ENCODE data around the gene SMIM30. TPM values are rescaled to one million over a fixed set of nuclear protein-coding genes. Genes with fewer than 3 reads are reported as not detected.
"Not testable (repeated sequence)": the region's sequence is repeated elsewhere in the genome, so short reads cannot be mapped to it uniquely, and the experiment has no call there.

The SMIM30 gene
- total RNA-seq (2022) (32.3 and 37.4 TPM in 2 replicates), Bru-seq, nascent RNA (percentile 92 among the genes with signal in this experiment), BruChase-seq, experiment 1, labeled RNA remaining after a 6-hour chase (percentile 98 among the genes with signal in this experiment), BruChase-seq, experiment 2, labeled RNA remaining after a 2-hour chase (percentile 95 among the genes with signal in this experiment)
- long read RNA-seq, transcript SMIM30-201 (3 exons, 1,070 nt), result major isoform, 26 of 37 reads
- long read RNA-seq, transcript SMIM30-204 (3 exons, 962 nt), result minor isoform, 10 of 37 reads
- long read RNA-seq, partial matches to known transcripts, result 0 of 37 reads
- long read RNA-seq, other reads (novel, unspliced or antisense), result 0 of 37 reads

GRCh38 chr7:113118074-113118959 is at the start of gene SMIM30:
TSS of gene SMIM30 (minus strand) at chr7:113118554. CDS start at chr7:113117578, 976 bp downstream.
- intact Hi-C loops (cut with micrococcal nuclease), result no loop called here
- POLR2A ChIA-PET, result interaction anchor here (0.6 to 1.2 kb wide), 6 partner anchors 30 to 668 kb away, joined by 3 to 5 read pairs (median 4); a partner anchor contains a TSS
- DNase-seq (ENCODE audit: unreplicated experiment), result peak; percentile 91
- TSS peak; percentile 72 for BruUV-seq (replicated peaks)
- CTCF ChIA-PET, result interaction anchor here (0.5 to 0.7 kb wide), 6 partner anchors 14 to 603 kb away, joined by 3 to 4 read pairs (median 3); no protein-coding TSS in a partner anchor
- H3K27me3 Mint-ChIP-seq (ENCODE audit: insufficient read depth, unreplicated experiment), result no peaks in the 10 kb centered on the region
- H3K36me3 Mint-ChIP-seq (ENCODE audit: insufficient read depth, unreplicated experiment), result peaks cover 11% of the 10 kb centered on the region
- TF ChIP-seq, protein P1, sequence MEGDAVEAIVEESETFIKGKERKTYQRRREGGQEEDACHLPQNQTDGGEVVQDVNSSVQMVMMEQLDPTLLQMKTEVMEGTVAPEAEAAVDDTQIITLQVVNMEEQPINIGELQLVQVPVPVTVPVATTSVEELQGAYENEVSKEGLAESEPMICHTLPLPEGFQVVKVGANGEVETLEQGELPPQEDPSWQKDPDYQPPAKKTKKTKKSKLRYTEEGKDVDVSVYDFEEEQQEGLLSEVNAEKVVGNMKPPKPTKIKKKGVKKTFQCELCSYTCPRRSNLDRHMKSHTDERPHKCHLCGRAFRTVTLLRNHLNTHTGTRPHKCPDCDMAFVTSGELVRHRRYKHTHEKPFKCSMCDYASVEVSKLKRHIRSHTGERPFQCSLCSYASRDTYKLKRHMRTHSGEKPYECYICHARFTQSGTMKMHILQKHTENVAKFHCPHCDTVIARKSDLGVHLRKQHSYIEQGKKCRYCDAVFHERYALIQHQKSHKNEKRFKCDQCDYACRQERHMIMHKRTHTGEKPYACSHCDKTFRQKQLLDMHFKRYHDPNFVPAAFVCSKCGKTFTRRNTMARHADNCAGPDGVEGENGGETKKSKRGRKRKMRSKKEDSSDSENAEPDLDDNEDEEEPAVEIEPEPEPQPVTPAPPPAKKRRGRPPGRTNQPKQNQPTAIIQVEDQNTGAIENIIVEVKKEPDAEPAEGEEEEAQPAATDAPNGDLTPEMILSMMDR (IDR thresholded peaks at IDR 0.05; ENCODE audit: unreplicated experiment), result no peak
- peak within 1 kb of the TSS; percentile 49 for H3K27ac Mint-ChIP-seq (ENCODE audit: low read depth, unreplicated experiment)
- H3K4me1 Mint-ChIP-seq (ENCODE audit: insufficient read depth, unreplicated experiment), result peaks cover 5% of the 10 kb centered on the region
- H3K9me3 Mint-ChIP-seq (ENCODE audit: unreplicated experiment), result no peaks in the 10 kb centered on the region
- H3K4me3 Mint-ChIP-seq (ENCODE audit: unreplicated experiment), result peak within 1 kb of the TSS; percentile 81

DNA sequence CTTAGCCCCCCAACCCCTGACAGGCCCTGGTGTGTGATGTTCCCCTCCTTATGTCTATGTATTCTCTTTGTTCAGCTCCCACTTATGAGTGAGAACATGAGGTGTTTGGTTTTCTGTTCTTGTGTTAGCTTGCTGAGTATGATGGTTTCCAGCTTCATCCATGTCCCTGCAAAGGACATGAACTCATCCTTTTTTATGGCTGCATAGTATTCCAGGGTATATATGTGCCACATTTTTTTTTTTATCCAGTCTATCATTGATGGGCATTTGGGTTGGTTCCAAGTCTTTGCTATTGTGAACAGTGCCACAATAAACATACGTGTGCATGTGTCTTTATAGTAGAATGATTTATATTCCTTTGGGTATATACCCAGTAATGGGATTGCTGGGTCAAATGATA is 47.8 kb upstream of the SMIM30 start:
- H3K27ac Mint-ChIP-seq (ENCODE audit: low read depth, unreplicated experiment); H3K4me3 Mint-ChIP-seq (ENCODE audit: unreplicated experiment); H3K27me3 Mint-ChIP-seq (ENCODE audit: insufficient read depth, unreplicated experiment); intact Hi-C loops (cut with micrococcal nuclease); POLR2A ChIA-PET; BruUV-seq (replicated peaks); DNase-seq (ENCODE audit: unreplicated experiment); H3K9me3 Mint-ChIP-seq (ENCODE audit: unreplicated experiment); H3K36me3 Mint-ChIP-seq (ENCODE audit: insufficient read depth, unreplicated experiment); H3K4me1 Mint-ChIP-seq (ENCODE audit: insufficient read depth, unreplicated experiment): not testable (repeated sequence)
- CTCF ChIA-PET, result interaction anchor here (0.5 kb wide), 1 partner anchor 1162 kb away, joined by 3 read pairs; no protein-coding TSS in a partner anchor

DNA sequence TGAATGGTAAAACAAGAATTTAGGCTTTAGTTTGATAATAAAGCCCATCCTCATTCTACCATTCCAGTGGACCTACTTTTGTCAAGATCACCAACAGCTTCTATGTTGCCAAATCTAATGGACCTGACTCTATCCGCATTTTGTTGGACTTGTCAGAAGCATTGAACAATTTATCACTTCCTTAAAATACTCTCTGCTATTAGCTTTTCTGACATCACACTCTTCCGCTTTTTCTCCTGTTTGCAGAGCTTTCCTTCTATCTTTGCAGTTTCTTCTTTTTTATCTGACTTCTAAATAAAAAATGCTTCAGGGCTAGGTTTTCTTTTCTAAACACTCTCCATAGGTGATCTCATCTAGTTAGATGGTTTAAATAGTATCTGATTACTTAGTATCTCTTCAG is 42.7 kb upstream of the SMIM30 start:
- ChIA-PET CTCF (interaction anchor here (0.6 to 3.4 kb wide), 17 partner anchors 8 to 845 kb away, joined by 3 to 61 read pairs (median 6); no protein-coding TSS in a partner anchor), POLR2A (no interaction called here)
- Mint-ChIP-seq H3K27ac (ENCODE audit: low read depth, unreplicated experiment) (no peak overlapping the region), H3K4me1 (ENCODE audit: insufficient read depth, unreplicated experiment) (no peaks in the 10 kb centered on the region), H3K4me3 (ENCODE audit: unreplicated experiment) (no peak overlapping the region), H3K36me3 (ENCODE audit: insufficient read depth, unreplicated experiment) (no peaks in the 10 kb centered on the region), H3K27me3 (ENCODE audit: insufficient read depth, unreplicated experiment) (no peaks in the 10 kb centered on the region), H3K9me3 (ENCODE audit: unreplicated experiment) (no peaks in the 10 kb centered on the region)
- no peak for DNase-seq (ENCODE audit: unreplicated experiment)
- TF ChIP-seq, protein P1 (IDR thresholded peaks at IDR 0.05; ENCODE audit: unreplicated experiment), result no peak
- BruUV-seq (replicated peaks), result no TSS peak
- intact Hi-C loops (cut with micrococcal nuclease), result no loop called here

GRCh38 chr7:113159746-113160339 is 41.5 kb upstream of the SMIM30 start:
- Mint-ChIP-seq H3K36me3 (ENCODE audit: insufficient read depth, unreplicated experiment) (no peaks in the 10 kb centered on the region), H3K27ac (ENCODE audit: low read depth, unreplicated experiment) (no peak overlapping the region), H3K27me3 (ENCODE audit: insufficient read depth, unreplicated experiment) (no peaks in the 10 kb centered on the region), H3K4me1 (ENCODE audit: insufficient read depth, unreplicated experiment) (no peaks in the 10 kb centered on the region), H3K4me3 (ENCODE audit: unreplicated experiment) (no peak overlapping the region), H3K9me3 (ENCODE audit: unreplicated experiment) (no peaks in the 10 kb centered on the region)
- CTCF ChIA-PET, result interaction anchor here (0.6 to 3.4 kb wide), 64 partner anchors 10 to 1976 kb away, joined by 3 to 61 read pairs (median 4); no protein-coding TSS in a partner anchor
- BruUV-seq (replicated peaks), result no TSS peak
- intact Hi-C loops (cut with micrococcal nuclease), result loop anchor here (1.0 to 5.0 kb wide), 6 partner anchors 129 to 610 kb away; no protein-coding TSS in a partner anchor
- TF ChIP-seq, protein P1 (IDR thresholded peaks at IDR 0.05; ENCODE audit: unreplicated experiment), result peak; percentile 78
- POLR2A ChIA-PET, result no interaction called here
- peak; percentile 54 for DNase-seq (ENCODE audit: unreplicated experiment)

Measured in MCF 10A (cell line).